Stimulated activated CD4-positive, alpha-beta T cell treated with anti-CD3 and anti-CD28 coated beads, Interleukin-1b, Interleukin-23, amount 100 ng/mL, for 4 hours (primary cell): ENCODE results near the gene PTBP3.
"Not testable (repeated sequence)": the region's sequence is repeated elsewhere in the genome, so short reads cannot be mapped to it uniquely, and the experiment has no call there.

Experiments
- DNase-seq, 2 donors: peaks; one replicate each; pipeline ENCODE4 v3.0.0-alpha.2; 2020; ENCODE audit warnings: low read depth in 2 of 2

Gene PTBP3

GRCh38 chr9:112322701-112323377, 10.6 kb downstream of the PTBP3 start:
- DNase-seq: no peak

GRCh38 chr9:112316258-112316943, 17.0 kb downstream of the PTBP3 start:
- DNase-seq: no peak

GRCh38 chr9:112315331-112316257, 17.8 kb downstream of the PTBP3 start:
- no peak for DNase-seq

- DNase-seq: no peak
Measured at GRCh38 chr9:112312139-112312538, 21.3 kb downstream of the PTBP3 start.

GRCh38 chr9:112311497-112311896, 21.9 kb downstream of the PTBP3 start:
- DNase-seq: no peak

- no peak for DNase-seq
Measured at GRCh38 chr9:112310826-112311225, 22.6 kb downstream of the PTBP3 start.

- no peak for DNase-seq
Measured at GRCh38 chr9:112308588-112308987, 24.8 kb downstream of the PTBP3 start.

GRCh38 chr9:112301420-112301819, 32.0 kb downstream of the PTBP3 start:
- DNase-seq: no peak

- no peak for DNase-seq
Measured at GRCh38 chr9:112299514-112299913, 33.9 kb downstream of the PTBP3 start.

GRCh38 chr9:112296929-112297328, 36.5 kb downstream of the PTBP3 start:
- DNase-seq: no peak

GRCh38 chr9:112295174-112295573, 38.2 kb downstream of the PTBP3 start:
- DNase-seq: no peak

- no peak for DNase-seq
Measured at GRCh38 chr9:112288029-112288428, 45.4 kb downstream of the PTBP3 start.

- no peak for DNase-seq
Measured at GRCh38 chr9:112286926-112287325, 46.5 kb downstream of the PTBP3 start.

- DNase-seq: no peak
Measured at GRCh38 chr9:112285056-112285455, 48.4 kb downstream of the PTBP3 start.

GRCh38 chr9:112283582-112284253, 49.7 kb downstream of the PTBP3 start:
- no peak for DNase-seq

GRCh38 chr9:112282841-112283240, 50.6 kb downstream of the PTBP3 start:
- not testable (repeated sequence) for DNase-seq

GRCh38 chr9:112280904-112281303, 52.5 kb downstream of the PTBP3 start:
- no peak for DNase-seq

- DNase-seq: no peak
Measured at GRCh38 chr9:112279501-112279900, 53.9 kb downstream of the PTBP3 start.

GRCh38 chr9:112278152-112278551, 55.3 kb downstream of the PTBP3 start:
- DNase-seq: no peak

GRCh38 chr9:112274600-112274999, 58.8 kb downstream of the PTBP3 start:
- no peak for DNase-seq

GRCh38 chr9:112273876-112274275, 59.5 kb downstream of the PTBP3 start:
- no peak for DNase-seq
